KMS-11 (cell line): ENCODE data around the gene TTPAL.

Source experiments
- H2AFZ ChIP-seq: fragments of 200-600 bp; sonication (generic); 2 replicates; pipeline ENCODE4 v1.6.1; 2016; ENCODE audit warnings: antibody characterized with exemption, mixed run types, low read depth
- H3K27ac ChIP-seq: fragments of 200-600 bp; sonication (generic); 2 replicates; pipeline ENCODE4 v1.6.1; 2016; ENCODE audit warnings: mild to moderate bottlenecking, mixed run types
- H3K27me3 ChIP-seq: fragments of 200-600 bp; sonication (generic); 2 replicates; pipeline ENCODE4 v1.6.1; 2017; ENCODE audit warnings: mild to moderate bottlenecking, low read depth, mixed run types, moderate library complexity; ENCODE audit not compliant: insufficient read depth
- H3K36me3 ChIP-seq: fragments of 200-600 bp; sonication (generic); 2 replicates; pipeline ENCODE4 v1.6.1; 2017; ENCODE audit warnings: mild to moderate bottlenecking, mixed run types; ENCODE audit not compliant: insufficient read depth
- H3K4me1 ChIP-seq: fragments of 200-600 bp; sonication (generic); 2 replicates; pipeline ENCODE4 v1.6.1; 2016; ENCODE audit warnings: mild to moderate bottlenecking, low read depth, mixed run types; ENCODE audit not compliant: poor library complexity, severe bottlenecking
- H3K4me2 ChIP-seq: fragments of 200-600 bp; sonication (generic); 2 replicates; pipeline ENCODE4 v1.7.0; 2016; ENCODE audit warnings: mild to moderate bottlenecking, mixed run types
- H3K4me3 ChIP-seq: fragments of 200-600 bp; sonication (generic); IDR thresholded peaks from 2 replicates; pipeline ENCODE4 v1.6.1; 2017; ENCODE audit warnings: low read depth, low read length, mixed read lengths; ENCODE audit not compliant: insufficient read depth
- H3K79me2 ChIP-seq: fragments of 200-600 bp; sonication (generic); 2 replicates; pipeline ENCODE4 v1.6.1; 2016; ENCODE audit warnings: low read depth, mixed run types; ENCODE audit not compliant: insufficient read depth
- H3K9ac ChIP-seq: fragments of 200-600 bp; sonication (generic); 2 replicates; pipeline ENCODE4 v1.6.1; 2016; ENCODE audit warnings: mild to moderate bottlenecking, mixed run types
- H4K20me1 ChIP-seq: fragments of 200-600 bp; sonication (generic); 2 replicates; pipeline ENCODE4 v1.6.1; 2016; ENCODE audit warnings: mild to moderate bottlenecking, mixed run types; ENCODE audit not compliant: insufficient read depth
- CTCF ChIP-seq: fragments of 200-600 bp; sonication (generic); conservative IDR thresholded peaks from 2 replicates; pipeline ENCODE4 v1.6.1; 2017; ENCODE audit warnings: low read depth, mild to moderate bottlenecking, antibody characterized with exemption, low read length, moderate library complexity, mixed read lengths

TTPAL gene

GRCh38 chr20:44536175-44536574, 60.5 kb downstream of the TTPAL start:
- no peaks in the 10 kb centered on the region for H3K27me3 ChIP-seq
- no peak overlapping the region for H3K9ac ChIP-seq
- H4K20me1 ChIP-seq, result no peaks in the 10 kb centered on the region
- H2AFZ ChIP-seq, result no peak overlapping the region
- no peaks in the 10 kb centered on the region for H3K79me2 ChIP-seq
- H3K36me3 ChIP-seq, result no peaks in the 10 kb centered on the region
- no peak overlapping the region for H3K4me2 ChIP-seq
- H3K27ac ChIP-seq, result no peak overlapping the region
- no peak overlapping the region for H3K4me3 ChIP-seq
- peaks cover 11% of the 10 kb centered on the region for H3K4me1 ChIP-seq
- TF ChIP-seq CTCF, result no peak

- H3K4me1 ChIP-seq, result no peaks in the 10 kb centered on the region
- no peaks in the 10 kb centered on the region for H3K27me3 ChIP-seq
- H3K36me3 ChIP-seq, result no peaks in the 10 kb centered on the region
- TF ChIP-seq CTCF, result no peak
- H3K4me3 ChIP-seq, result no peak overlapping the region
- no peak overlapping the region for H3K27ac ChIP-seq
- H3K4me2 ChIP-seq, result no peak overlapping the region
- H3K9ac ChIP-seq, result no peak overlapping the region
- no peak overlapping the region for H2AFZ ChIP-seq
- H3K79me2 ChIP-seq, result no peaks in the 10 kb centered on the region
- no peaks in the 10 kb centered on the region for H4K20me1 ChIP-seq
These were observed 62.3 kb downstream of the TTPAL start for GRCh38 chr20:44537993-44538392.

GRCh38 chr20:44540834-44541233, 65.2 kb downstream of the TTPAL start:
- Histone ChIP-seq H2AFZ (no peak overlapping the region), H3K36me3 (no peaks in the 10 kb centered on the region), H4K20me1 (no peaks in the 10 kb centered on the region), H3K27me3 (no peaks in the 10 kb centered on the region), H3K9ac (no peak overlapping the region), H3K4me1 (no peaks in the 10 kb centered on the region), H3K79me2 (no peaks in the 10 kb centered on the region), H3K4me3 (no peak overlapping the region), H3K27ac (no peak overlapping the region), H3K4me2 (no peak overlapping the region)
- no peak for TF ChIP-seq CTCF

GRCh38 chr20:44541992-44542391, 66.3 kb downstream of the TTPAL start:
- Histone ChIP-seq H3K4me3 (no peak overlapping the region), H3K9ac (no peak overlapping the region), H3K36me3 (no peaks in the 10 kb centered on the region), H3K4me2 (no peak overlapping the region), H3K27ac (no peak overlapping the region), H4K20me1 (no peaks in the 10 kb centered on the region), H3K27me3 (no peaks in the 10 kb centered on the region), H3K4me1 (no peaks in the 10 kb centered on the region), H3K79me2 (no peaks in the 10 kb centered on the region), H2AFZ (no peak overlapping the region)
- TF ChIP-seq CTCF, result no peak

GRCh38 chr20:44542890-44543289, 67.2 kb downstream of the TTPAL start:
- H3K27me3 ChIP-seq, result no peaks in the 10 kb centered on the region
- H3K9ac ChIP-seq, result no peak overlapping the region
- no peaks in the 10 kb centered on the region for H3K36me3 ChIP-seq
- no peaks in the 10 kb centered on the region for H3K4me1 ChIP-seq
- no peak overlapping the region for H3K27ac ChIP-seq
- no peaks in the 10 kb centered on the region for H3K79me2 ChIP-seq
- H4K20me1 ChIP-seq, result no peaks in the 10 kb centered on the region
- no peak overlapping the region for H3K4me3 ChIP-seq
- no peak overlapping the region for H3K4me2 ChIP-seq
- no peak overlapping the region for H2AFZ ChIP-seq
- no peak for TF ChIP-seq CTCF
